ENCODE measurements around the gene AAGAB.

DNA sequence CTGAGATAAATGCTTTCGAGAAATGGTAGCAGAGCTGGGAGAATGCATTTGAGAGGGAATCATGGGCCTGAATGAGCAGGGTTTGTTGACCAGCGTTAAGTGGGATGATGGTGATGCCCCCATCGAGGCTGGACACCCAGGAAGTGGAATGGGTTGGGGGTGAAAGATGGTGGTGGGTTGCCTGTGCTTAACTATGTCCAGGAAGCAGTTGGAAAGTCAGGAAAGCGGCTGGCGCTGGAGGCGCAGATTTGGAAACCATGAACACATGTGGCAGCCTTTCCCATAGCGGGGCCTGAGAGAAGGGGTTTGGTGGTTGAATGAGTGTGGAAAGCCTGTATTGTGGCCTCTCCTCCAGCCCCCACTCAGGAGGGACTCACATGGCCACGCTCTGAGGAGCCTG is 80.7 kb downstream of the AAGAB start:
- TF ChIP-seq, protein P1, sequence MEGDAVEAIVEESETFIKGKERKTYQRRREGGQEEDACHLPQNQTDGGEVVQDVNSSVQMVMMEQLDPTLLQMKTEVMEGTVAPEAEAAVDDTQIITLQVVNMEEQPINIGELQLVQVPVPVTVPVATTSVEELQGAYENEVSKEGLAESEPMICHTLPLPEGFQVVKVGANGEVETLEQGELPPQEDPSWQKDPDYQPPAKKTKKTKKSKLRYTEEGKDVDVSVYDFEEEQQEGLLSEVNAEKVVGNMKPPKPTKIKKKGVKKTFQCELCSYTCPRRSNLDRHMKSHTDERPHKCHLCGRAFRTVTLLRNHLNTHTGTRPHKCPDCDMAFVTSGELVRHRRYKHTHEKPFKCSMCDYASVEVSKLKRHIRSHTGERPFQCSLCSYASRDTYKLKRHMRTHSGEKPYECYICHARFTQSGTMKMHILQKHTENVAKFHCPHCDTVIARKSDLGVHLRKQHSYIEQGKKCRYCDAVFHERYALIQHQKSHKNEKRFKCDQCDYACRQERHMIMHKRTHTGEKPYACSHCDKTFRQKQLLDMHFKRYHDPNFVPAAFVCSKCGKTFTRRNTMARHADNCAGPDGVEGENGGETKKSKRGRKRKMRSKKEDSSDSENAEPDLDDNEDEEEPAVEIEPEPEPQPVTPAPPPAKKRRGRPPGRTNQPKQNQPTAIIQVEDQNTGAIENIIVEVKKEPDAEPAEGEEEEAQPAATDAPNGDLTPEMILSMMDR (IDR thresholded peaks at IDR 0.05): no peak
- no peak for TF ChIP-seq EZH2 (IDR thresholded peaks at IDR 0.05; ENCODE audit: borderline replicate concordance, insufficient read depth, low read depth, low read length, poor library complexity, severe bottlenecking)

Measured in B cell (primary cell).